GM19324 (cell line): Measurements from ENCODE around the gene SCYL2.
"Not testable (repeated sequence)": the region's sequence is repeated elsewhere in the genome, so short reads cannot be mapped to it uniquely, and the experiment has no call there.

Experiments used
- ATAC-seq: cut with Tn5 transposase; IDR thresholded peaks from one replicate; pipeline ENCODE4 v1.9.1; 2021; ENCODE audit warnings: mild to moderate bottlenecking, moderate library complexity; ENCODE audit not compliant: unreplicated experiment, low FRiP score

SCYL2 gene

GRCh38 chr12:100308138-100308537 lies 41.2 kb downstream of the SCYL2 start:
- not testable (repeated sequence) for ATAC-seq

DNA sequence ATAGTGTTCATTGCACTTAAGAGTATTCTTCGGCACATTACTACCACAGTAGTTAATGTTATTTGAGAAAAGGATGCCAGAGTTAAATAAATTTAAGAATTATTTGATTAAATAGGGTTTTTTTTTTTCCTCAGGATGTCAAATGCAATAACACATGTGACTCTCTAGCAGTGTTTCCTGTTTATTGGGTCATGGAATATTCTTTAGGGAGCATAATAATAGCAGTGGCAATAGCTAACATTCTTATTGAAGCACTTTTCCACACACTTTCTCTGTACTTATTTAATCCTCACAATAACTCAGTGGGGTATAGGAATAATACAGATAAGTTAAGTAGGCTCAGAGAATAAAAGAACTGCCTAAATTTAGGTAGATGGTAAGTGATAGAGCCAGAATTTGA lies 44.3 kb downstream of the SCYL2 start:
- no peak for ATAC-seq

DNA sequence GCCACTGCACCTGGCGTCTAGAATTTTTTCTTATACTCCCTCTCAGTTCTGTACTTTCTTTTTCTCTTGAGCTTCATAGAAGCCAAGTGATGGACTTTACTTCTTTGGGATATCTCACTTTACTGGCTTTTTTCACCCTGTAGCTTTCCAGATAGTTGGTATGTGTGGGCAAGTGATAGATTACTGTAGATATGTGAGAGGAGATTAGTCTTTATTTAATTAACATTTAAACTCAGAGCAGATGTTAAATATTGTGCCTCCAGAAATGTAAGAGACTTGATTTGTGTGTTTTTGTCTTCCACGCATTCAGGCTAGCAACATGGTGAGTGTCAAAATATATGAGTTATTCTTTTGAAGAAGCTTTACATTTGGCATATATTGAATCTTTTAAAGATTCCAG lies 50.4 kb downstream of the SCYL2 start:
- ATAC-seq, result no peak

- ATAC-seq, result no peak
Measured at GRCh38 chr12:100324498-100324897, 57.5 kb downstream of the SCYL2 start.

DNA sequence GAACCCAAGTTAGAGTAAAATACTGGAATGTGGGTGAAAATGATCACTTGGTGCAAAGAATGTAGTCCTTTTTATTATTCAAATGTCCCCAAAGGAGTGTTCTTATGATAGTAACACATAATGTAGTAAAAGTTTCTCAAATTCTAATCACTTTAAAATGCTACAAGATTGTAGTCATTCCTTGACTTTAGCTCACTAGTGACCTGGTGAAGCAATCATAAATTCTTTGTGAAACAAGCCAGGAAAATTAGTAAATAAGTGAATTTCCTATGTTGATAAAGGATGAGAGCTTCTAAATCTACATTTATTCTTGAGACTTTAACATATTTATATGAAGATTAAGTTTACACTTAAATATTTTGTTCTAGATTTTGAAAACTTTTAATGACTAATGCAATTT lies 59.2 kb downstream of the SCYL2 start:
- no peak for ATAC-seq

DNA sequence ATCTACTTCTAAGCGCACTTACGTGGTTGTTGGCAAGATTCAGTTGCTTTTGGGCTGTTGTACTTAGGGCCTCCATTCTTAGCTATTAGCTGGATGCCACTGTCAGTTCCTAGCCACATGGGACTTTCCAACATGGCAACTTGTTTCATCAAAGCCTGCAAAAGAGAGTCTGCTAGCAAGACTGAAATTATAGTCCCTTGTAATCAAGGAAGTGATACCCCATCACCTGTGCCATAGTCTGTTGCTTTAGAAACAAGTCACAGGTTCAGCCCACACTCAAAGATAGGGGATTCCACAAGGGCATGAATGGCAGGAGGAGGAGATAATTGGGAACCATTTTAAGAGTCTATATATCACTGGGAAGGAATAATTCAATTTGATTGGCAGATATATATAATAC lies 62.8 kb downstream of the SCYL2 start:
- ATAC-seq, result peak; percentile 80

DNA sequence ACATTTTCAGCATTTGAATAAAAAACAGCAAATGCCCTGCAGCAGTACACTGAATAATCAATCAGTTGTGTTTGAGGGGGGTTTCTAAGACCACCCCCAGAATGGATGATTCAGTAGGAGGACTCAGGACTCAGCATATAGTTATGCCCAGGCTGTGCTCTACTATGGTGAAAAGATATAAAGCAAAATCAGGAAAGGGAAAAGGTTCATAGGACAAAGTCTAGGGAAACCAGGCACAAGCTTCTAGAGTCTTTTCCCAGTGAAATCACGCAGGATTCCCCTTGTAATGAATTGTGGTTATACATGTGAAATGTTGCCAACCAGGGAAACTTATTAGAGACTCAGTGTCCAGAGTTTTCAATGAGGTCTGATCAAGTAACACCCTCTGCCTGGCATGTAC lies 64.9 kb downstream of the SCYL2 start:
- ATAC-seq, result no peak

DNA sequence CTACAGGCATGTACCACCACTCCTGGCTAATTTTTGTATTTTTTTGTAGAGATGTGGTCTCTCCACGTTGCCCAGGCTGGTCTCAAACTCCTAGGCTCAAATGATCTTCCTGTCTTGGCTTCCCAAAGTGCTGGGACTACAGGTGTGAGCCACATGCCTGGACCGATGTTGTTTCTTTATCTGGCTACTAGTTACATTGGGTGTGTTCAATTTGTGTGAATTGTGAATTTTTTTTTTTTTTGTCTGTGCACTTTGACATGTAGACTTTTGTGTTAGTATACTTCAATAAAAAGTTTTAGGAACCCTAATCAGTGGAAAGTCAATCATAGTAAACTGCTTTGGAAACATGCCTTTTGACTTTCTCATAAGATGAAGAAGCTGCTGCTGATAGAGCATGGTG lies 65.9 kb downstream of the SCYL2 start:
- ATAC-seq, result no peak

GRCh38 chr12:100337299-100337698 lies 70.3 kb downstream of the SCYL2 start:
- ATAC-seq, result no peak

GRCh38 chr12:100337727-100338126 lies 70.8 kb downstream of the SCYL2 start:
- ATAC-seq, result no peak

GRCh38 chr12:100339071-100339470 lies 72.1 kb downstream of the SCYL2 start:
- ATAC-seq, result no peak

- not testable (repeated sequence) for ATAC-seq
Measured at GRCh38 chr12:100342897-100343296, 75.9 kb downstream of the SCYL2 start.

DNA sequence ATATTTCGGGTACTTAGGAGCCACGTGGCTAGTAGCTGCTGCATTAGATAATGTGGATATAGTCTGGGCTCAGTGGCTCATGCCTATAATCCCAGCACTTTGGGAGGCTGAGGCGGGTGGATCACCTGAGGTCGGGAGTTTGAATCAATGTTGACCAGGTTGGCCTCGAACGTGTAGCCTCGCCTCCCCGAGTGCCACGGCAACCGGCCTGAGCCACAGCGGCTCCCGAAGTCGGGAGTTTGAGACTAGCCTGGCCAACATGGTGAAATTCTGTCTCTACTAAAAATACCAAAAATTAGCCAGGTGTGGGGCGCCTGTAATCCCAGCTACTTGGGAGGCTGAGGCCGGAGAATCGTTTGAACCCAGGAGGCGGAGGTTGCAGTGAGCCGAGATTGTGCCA lies 77.4 kb downstream of the SCYL2 start:
- not testable (repeated sequence) for ATAC-seq

DNA sequence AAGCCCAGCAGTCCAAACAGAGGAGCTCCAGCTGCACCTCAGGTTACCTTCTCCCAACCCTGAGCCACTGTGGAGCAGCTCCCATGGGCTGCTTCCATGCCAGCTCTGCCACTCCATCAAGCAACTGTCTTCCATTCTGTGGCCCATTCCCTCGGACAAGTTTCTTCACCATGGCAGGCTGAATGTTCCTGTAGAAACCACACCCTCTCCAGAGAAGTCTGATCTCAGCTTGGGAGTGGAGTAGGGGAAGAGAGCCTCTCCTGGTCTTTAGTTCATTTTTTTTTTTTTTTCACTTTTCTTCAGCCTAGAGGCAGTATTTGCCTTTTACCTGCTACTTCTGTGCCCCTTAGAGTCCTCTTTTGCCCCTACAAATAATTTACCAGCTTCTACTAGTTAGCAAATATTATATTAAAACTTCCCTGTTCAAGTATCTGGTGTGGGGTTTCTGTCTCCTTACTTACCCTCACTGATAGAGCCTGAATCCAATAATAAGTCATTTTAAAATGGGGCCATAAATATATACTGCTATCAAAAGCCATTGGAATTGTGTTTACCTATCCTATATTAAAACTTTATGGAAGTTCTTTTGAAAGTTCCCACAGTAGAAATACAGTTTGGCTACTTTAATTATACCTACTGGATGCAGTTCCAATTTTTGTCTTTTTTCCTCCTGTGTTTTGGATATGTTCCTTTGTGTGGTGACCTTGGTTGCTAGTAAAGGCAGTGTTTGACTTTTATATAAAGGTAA lies 78.2 kb downstream of the SCYL2 start:
- no peak for ATAC-seq

DNA sequence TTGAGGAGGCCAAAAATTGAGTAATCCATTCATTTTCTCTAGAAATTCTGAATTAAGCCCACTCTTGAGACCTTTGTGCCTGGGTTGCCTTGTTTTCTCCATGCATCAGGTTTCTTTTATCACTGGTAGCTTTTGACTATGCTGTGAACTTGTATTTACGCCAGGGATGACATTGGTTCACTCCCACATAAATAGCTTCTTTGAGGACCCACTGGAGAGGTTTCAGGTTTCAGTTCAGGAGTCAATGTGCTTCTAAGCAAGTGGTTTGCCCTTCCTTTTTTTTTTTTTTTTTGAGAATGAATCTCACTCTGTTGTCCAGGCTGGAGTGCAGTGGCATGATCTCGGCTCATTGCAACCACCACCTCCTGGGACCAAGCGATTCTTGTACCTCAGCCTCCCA lies 79.7 kb downstream of the SCYL2 start:
- ATAC-seq, result no peak

DNA sequence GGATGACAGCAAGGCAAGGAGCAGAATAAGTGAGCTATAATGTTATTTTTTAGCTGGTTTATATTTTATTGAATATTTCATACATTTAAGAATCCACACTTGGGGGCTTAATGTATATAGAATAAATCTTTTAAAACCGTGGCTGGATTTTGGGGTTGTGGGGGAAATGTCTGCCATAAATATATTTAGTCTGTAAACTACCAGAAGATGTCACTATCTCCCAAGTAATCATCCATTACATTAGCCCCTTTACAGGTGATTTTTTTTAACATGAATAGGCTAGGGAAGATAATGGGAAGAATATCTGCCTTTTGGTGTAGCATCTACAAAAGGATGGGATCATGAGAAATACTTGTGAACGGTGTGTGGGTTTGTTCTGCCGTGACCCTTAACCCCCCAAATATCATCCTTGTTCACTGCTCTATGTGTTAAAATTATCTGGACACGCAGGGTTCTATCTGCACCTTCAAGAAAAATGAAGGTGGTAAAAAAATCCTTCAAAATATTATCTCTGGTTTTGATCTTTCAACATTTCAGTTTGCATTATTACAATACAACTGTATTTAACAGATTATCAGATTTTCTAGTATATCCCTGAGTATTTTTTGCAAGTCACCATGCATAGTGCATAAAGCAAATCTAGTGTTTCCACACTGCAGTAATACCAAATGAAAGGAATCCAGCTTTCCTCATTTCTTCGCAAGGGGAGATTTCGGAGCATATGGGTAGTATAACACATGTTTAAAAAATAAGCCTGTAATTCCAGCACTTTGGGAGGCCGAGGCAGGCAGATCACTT lies 81.9 kb downstream of the SCYL2 start:
- ATAC-seq, result no peak

GRCh38 chr12:100356644-100357223 lies 89.8 kb downstream of the SCYL2 start, which contains the start of gene SLC17A8:
TSS of gene SLC17A8 (plus strand) at chr12:100357074. CDS start at chr12:100357392, 318 bp downstream.
- ATAC-seq, result no peak

DNA sequence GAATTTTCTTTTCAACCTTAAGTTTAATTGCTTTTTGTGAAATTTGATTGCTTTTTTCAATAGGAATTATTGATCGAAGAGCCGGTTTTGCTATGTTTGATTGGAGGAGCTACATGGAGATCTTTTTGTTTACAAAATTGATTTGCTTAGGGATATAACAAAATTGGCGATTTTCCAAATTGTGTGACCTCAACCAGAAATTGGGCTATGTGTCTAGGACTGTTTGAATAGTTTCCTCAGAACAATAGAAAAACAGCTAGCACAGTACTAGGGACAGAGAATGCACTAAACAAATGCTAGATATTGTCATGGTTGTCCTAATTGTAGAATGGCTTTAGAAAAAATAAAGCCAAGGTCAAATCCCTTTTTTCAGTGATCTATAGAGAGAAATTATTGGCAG lies 92.3 kb downstream of the SCYL2 start:
- no peak for ATAC-seq

DNA sequence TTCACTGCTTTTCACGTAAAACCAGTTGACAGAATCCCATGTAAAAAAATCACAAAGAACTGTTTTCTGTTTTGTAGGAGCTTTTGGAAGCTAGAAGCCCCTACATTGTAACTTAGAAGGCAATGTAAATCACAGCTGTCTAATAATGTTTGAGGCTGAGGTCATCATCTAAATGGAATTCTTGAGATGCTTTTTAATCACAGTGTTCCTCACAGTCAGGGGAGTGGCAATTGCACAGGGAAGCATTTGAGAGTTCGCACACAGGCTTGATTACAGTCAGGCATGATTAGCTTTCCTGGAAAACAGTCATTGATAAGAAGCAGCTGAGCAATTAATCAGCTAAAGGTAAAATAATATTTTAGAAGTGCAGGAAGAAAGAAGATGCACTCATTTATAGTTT lies 92.8 kb downstream of the SCYL2 start:
- no peak for ATAC-seq

GRCh38 chr12:100360450-100360849 lies 93.5 kb downstream of the SCYL2 start:
- no peak for ATAC-seq

DNA sequence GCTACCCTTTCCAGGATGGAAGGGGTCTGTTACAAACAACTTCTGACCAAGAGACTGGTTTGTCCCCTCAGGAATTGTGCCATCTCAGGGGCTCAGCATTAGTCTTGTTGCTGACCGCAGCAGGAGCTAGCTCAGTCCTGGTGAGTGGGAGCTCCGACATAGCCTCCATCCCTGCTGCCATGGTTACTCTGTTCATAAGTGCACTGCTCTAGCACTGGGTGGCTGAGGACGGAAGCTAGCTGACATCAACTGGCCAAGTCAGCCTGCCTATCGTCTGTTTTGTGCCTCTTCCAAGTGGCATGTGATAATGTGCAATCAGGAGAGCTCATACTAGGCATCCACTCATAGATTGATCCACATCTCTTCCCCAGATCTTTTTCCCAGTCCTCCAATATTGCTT lies 97.3 kb downstream of the SCYL2 start:
- ATAC-seq, result no peak
